SW480 (cell line): ENCODE data around the gene CLTB.

ENCODE experiments used
- DNase-seq: peaks from one replicate; pipeline ENCODE4 v3.0.0-alpha.2; 2016; ENCODE audit warnings: low spot score

CLTB gene

DNA sequence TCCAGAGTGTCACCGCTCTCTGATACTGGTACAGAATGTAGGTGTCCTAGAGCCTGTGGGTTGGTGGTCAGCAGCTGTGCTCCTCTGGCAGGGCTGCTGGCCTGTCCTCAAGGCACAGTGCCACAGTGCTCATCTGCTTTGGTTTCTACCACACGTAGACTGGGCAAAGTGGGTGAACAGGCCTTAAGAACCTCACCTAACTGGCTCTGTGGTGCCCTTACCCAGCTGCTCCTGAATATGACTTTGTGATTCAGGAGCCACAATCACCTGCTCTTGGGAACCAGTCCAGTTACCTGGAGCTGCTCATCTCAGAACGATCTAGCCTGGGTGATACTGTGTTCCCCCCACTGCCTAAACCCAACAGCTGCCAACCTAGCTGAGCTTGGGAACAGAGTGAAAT lies 34.4 kb downstream of the CLTB start:
- no peak for DNase-seq

DNA sequence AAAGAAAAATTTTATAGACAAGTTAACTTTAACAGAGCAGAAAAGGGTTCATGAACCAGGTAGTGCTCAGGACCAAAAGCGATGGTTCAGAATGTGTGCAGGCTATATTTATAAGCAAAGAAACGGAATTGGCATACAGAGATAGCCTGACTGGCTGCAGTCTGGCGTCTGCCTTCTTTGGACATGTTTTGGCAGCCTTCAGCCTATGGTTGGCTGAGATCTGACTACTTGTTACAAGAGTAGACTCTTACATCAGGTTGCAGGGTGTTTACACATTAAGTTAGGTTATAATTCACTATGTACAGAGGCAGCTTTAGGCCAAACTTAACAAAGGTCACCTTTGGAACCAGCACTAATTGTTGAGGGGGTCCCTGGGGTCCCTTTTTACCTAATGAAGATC lies 34.9 kb downstream of the CLTB start:
- DNase-seq: no peak

DNA sequence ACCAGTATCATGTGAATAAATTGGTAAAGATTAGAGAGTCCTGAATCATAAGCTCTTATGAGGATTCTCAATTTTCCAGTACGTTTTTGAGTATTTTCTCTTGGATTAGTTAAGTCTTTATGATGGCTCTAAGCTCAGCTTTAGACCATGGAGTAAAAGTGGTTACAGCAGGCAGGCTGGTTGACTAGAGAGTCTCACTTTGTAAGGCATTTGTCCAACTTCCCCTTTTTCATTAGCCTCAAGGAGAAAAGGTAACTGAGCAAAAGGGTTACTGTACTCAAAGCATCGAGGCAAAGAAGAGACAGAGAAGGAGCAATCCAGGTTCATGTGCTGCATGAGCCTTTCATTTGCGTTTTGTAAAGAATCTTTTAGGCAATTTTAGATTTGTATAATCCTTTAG lies 36.5 kb downstream of the CLTB start:
- no peak for DNase-seq

GRCh38 chr5:176373100-176373818 lies 43.1 kb downstream of the CLTB start:
- no peak for DNase-seq

- DNase-seq: peak; percentile 71
These were observed 44.5 kb downstream of the CLTB start for GRCh38 chr5:176371621-176372539.

GRCh38 chr5:176369934-176370711 lies 46.2 kb downstream of the CLTB start:
- no peak for DNase-seq

- no peak for DNase-seq
These were observed 47.6 kb downstream of the CLTB start for GRCh38 chr5:176368726-176369125.

GRCh38 chr5:176366232-176366894 lies 50.0 kb downstream of the CLTB start:
- DNase-seq: no peak

- peak; percentile 26 for DNase-seq
These were observed 50.7 kb downstream of the CLTB start, which contains the start of gene ARL10 for GRCh38 chr5:176365351-176366231. ARL10 (plus strand) TSS chr5:176365487; CDS start chr5:176365564, 77 bp downstream.

GRCh38 chr5:176364765-176365350 lies 51.5 kb downstream of the CLTB start:
- DNase-seq: no peak

DNA sequence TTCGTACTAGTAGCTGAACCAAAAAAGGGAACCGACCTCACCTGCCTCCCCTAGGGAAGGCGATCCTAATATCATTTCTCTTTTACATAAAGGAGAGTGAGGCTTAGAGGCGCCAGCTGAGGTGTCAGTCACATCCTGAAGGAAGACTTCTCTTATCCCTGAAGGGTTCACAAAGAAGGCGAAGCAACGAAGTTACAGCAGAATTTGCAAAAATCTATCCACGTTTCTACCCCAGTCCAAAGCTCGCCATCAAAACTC lies 54.2 kb downstream of the CLTB start:
- DNase-seq: no peak

- peak; percentile 94 for DNase-seq
These were observed 54.7 kb downstream of the CLTB start, which contains the start of gene KIAA1191 for GRCh38 chr5:176361437-176362232. KIAA1191 (minus strand) TSS chr5:176361764; CDS start chr5:176359508, 2,256 bp downstream.

DNA sequence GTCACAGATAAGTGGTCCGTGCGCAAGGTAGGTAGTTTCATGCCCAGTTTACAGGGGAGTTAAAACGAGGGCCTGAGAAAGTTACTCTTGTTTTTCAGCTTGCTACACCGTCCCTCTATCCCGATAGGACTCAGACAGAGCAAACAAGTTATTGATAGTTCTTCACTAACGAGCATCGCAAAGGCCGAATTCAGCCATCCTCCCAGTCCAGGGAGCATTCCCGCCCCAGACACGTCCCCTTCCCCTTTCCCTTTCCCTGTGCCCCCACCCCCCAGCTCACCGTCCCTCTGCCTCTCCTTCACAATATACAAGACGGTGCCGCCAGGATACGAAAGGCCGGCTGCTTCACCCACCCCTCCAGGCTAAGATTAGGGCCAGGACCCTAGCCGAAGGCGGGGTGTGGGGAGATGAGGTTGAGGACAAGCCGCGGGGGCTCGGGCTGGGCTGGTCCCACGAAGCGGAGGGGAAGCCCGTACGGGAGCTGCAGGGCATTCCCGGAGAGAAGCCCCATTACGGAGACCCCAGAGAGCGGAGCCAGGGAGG lies 55.4 kb downstream of the CLTB start:
- DNase-seq: no peak

- DNase-seq: peak; percentile 37
These were observed 56.7 kb downstream of the CLTB start for GRCh38 chr5:176359658-176360057.

GRCh38 chr5:176356179-176356566 lies 60.2 kb downstream of the CLTB start:
- no peak for DNase-seq

DNA sequence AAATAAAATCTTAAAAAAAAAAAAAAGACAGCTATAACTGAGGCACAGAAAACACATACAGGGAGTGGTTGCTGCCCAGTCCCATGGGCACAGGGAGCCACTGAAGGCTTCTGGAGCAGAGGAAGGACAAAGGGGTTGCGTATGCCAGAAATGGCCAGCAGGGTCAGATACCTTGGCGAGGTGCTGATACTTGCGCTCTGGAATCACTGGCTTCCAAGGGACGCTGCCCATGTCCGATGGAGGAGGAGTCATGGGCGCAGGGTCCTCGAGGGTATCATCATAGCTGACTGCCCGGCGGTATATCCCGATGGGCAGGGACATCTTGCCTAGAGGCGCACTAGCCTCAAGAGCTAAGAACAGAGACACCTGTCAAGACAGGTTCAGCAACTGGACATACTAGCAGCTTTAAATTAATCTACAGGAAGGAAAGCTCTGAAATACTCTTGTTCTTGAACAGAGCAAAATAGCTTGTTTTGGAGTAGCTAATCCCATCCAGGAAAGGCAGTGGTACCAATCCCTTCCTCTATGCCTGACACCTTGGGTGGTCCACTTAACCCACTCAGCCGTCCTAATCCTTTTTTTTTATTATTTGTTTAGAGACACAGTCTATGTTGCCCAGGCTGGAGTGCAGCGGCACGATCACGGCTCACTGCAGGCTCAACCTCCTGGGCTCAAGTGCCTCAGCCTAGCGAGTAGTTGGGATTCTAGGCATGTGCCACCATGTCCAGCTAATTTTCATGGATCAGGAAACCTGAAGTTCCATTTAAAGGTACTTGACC lies 60.8 kb downstream of the CLTB start:
- no peak for DNase-seq

- no peak for DNase-seq
These were observed 62.8 kb downstream of the CLTB start for GRCh38 chr5:176353533-176353932.

- no peak for DNase-seq
These were observed 64.0 kb downstream of the CLTB start for GRCh38 chr5:176352116-176352878.
